Forelimb muscle (tissue), 1 donor: Measurements from ENCODE around the gene PTCH2. TPM values are rescaled to one million over a fixed set of nuclear protein-coding genes. Genes with fewer than 3 reads are reported as not detected.

ENCODE experiments used
- DNase-seq: peaks from one replicate; pipeline ENCODE4 v3.0.0-alpha.2; 2013; ENCODE audit warnings: low read depth
- polyA plus RNA-seq: library from polyadenylated mRNA; unstranded; fragments of 120-200 nt; gene quantifications from one replicate; pipeline ENCODE4 v1.2.1, GENCODE V29; 2013; ENCODE audit not compliant: insufficient read length

Gene PTCH2
- polyA plus RNA-seq, result 10.9 TPM

- DNase-seq, result no peak
These were observed at the start of gene PTCH2 for GRCh38 chr1:44842862-44843655. Gene PTCH2, minus strand, starts transcription at chr1:44843253. Its CDS starts 321 bp downstream, at chr1:44842932.

- no peak for DNase-seq
These were observed 47.0 kb upstream of the PTCH2 start for GRCh38 chr1:44890007-44890406.

GRCh38 chr1:44885406-44885805, 42.4 kb upstream of the PTCH2 start:
- DNase-seq, result no peak

GRCh38 chr1:44884746-44885145, 41.7 kb upstream of the PTCH2 start:
- DNase-seq, result peak; percentile 72

GRCh38 chr1:44881011-44881632, 38.1 kb upstream of the PTCH2 start:
- no peak for DNase-seq

- no peak for DNase-seq
These were observed 31.1 kb upstream of the PTCH2 start for GRCh38 chr1:44874155-44874554.

GRCh38 chr1:44870096-44870495, 27.0 kb upstream of the PTCH2 start:
- DNase-seq, result no peak

GRCh38 chr1:44867801-44868200, 24.7 kb upstream of the PTCH2 start:
- no peak for DNase-seq

GRCh38 chr1:44862829-44863401, 19.9 kb upstream of the PTCH2 start:
- DNase-seq, result no peak

- no peak for DNase-seq
These were observed 17.9 kb upstream of the PTCH2 start for GRCh38 chr1:44860891-44861425.

GRCh38 chr1:44860331-44860730, 17.3 kb upstream of the PTCH2 start:
- DNase-seq, result no peak

GRCh38 chr1:44857446-44857845, 14.4 kb upstream of the PTCH2 start:
- DNase-seq, result no peak

GRCh38 chr1:44855742-44856141, 12.7 kb upstream of the PTCH2 start:
- DNase-seq, result no peak

- no peak for DNase-seq
These were observed 11.9 kb upstream of the PTCH2 start for GRCh38 chr1:44854970-44855369.

- no peak for DNase-seq
These were observed 10.1 kb upstream of the PTCH2 start for GRCh38 chr1:44853201-44853600.

GRCh38 chr1:44851308-44851707, 8.3 kb upstream of the PTCH2 start:
- no peak for DNase-seq

GRCh38 chr1:44849575-44850132, 6.6 kb upstream of the PTCH2 start:
- DNase-seq, result no peak

GRCh38 chr1:44848456-44849181, 5.6 kb upstream of the PTCH2 start:
- DNase-seq, result no peak

- DNase-seq, result no peak
These were observed 4.8 kb upstream of the PTCH2 start for GRCh38 chr1:44847845-44848244.

- DNase-seq, result no peak
These were observed 3.9 kb upstream of the PTCH2 start for GRCh38 chr1:44846985-44847384.

GRCh38 chr1:44842486-44842861, 579 bp downstream of the PTCH2 start:
- no peak for DNase-seq

- DNase-seq, result peak; percentile 34
These were observed 3.5 kb downstream of the PTCH2 start for GRCh38 chr1:44839576-44839975.
